Natural killer cell (primary cell): ENCODE measurements around the gene TMEM131. TPM values are rescaled to one million over a fixed set of nuclear protein-coding genes. Genes with fewer than 3 reads are reported as not detected.

Source experiments
- ATAC-seq, 3 donors: fragments of 150-1000 bp in 2 of 3; fragments of 200-7000 bp in 1 of 3; cut with Tn5 transposase; 1 replicate in 1 of 3; 2 replicates in 2 of 3; pipeline ENCODE4 v1.10.0; 2021; ENCODE audit warnings: mild to moderate bottlenecking in 2 of 3, moderate library complexity in 2 of 3
- DNase-seq, 2 donors: peaks; one replicate each; pipeline versions ENCODE4 v3.0.0 to v3.0.0-alpha.2; 2013 to 2021; ENCODE audit warnings: mixed read lengths in 1 of 2
- H3K27ac ChIP-seq: one replicate; pipeline ENCODE4 v1.5.1; 2013; ENCODE audit warnings: mild to moderate bottlenecking, low read length
- H3K27me3 ChIP-seq: one replicate; pipeline ENCODE4 v1.6.1; 2013; ENCODE audit warnings: low read length; ENCODE audit not compliant: control insufficient read depth, insufficient read depth
- H3K36me3 ChIP-seq: one replicate; pipeline ENCODE4 v1.6.1; 2013; ENCODE audit warnings: low read length; ENCODE audit not compliant: control insufficient read depth, insufficient read depth
- H3K4me1 ChIP-seq: one replicate; pipeline ENCODE4 v1.6.1; 2013; ENCODE audit warnings: low read length; ENCODE audit not compliant: control insufficient read depth, insufficient read depth
- H3K4me3 ChIP-seq: one replicate; pipeline ENCODE4 v1.5.1; 2013; ENCODE audit warnings: low read length
- H3K9me3 ChIP-seq: one replicate; pipeline ENCODE4 v1.6.1; 2013; ENCODE audit warnings: low read length; ENCODE audit not compliant: control insufficient read depth, insufficient read depth
- H3K27ac Mint-ChIP-seq, 2 donors: one replicate each; pipeline ENCODE4 v1.8.0; 2022; ENCODE audit warnings: mild to moderate bottlenecking in 2 of 2, mixed read lengths in 2 of 2, moderate library complexity in 1 of 2
- H3K27me3 Mint-ChIP-seq, 2 donors: one replicate each; pipeline ENCODE4 v1.8.0; 2022; ENCODE audit warnings: low read depth in 2 of 2, mixed read lengths in 2 of 2
- H3K36me3 Mint-ChIP-seq: one replicate; pipeline ENCODE4 v1.8.0; 2022; ENCODE audit warnings: mixed read lengths
- H3K4me1 Mint-ChIP-seq, 2 donors: one replicate each; pipeline ENCODE4 v1.8.0; 2022; ENCODE audit warnings: mixed read lengths in 2 of 2
- H3K4me3 Mint-ChIP-seq: one replicate; pipeline ENCODE4 v1.8.0; 2022; ENCODE audit warnings: mild to moderate bottlenecking, moderate library complexity, mixed read lengths
- H3K9me3 Mint-ChIP-seq, 2 donors: one replicate each; pipeline ENCODE4 v1.8.0; 2022; ENCODE audit warnings: mixed read lengths in 2 of 2
- WGBS: methylation state at CpG from one replicate; pipeline ENCODE4 v1.1.7; 2013; ENCODE audit warnings: missing lambda C conversion rate; ENCODE audit not compliant: insufficient coverage; 5-methylcytosine and 5-hydroxymethylcytosine counted together
- intact Hi-C: fragments of 100-400 bp; cut with micrococcal nuclease; formaldehyde crosslinking; loops from one replicate; pipeline ENCODE4 v1.14.2; 2022
- total RNA-seq, 4 donors: library from RNA; stranded (reverse); fragments of 120-200 nt in 1 of 4; gene quantifications; one replicate each; pipeline versions ENCODE4 v1.2.3 to v1.2.4, GENCODE V29; 2013 to 2022
- TF ChIP-seq, protein P1 (sequence below): fragments of 200-600 bp; IDR thresholded peaks from one replicate; pipeline ENCODE4 v1.8.0; 2022; ENCODE audit warnings: antibody characterized with exemption

Gene TMEM131
- total RNA-seq, 3 donors from 2014 or later (not counting 1 experiment from before 2014, with no cell fraction given) = 44.8 to 72.1 (median 67.1) TPM

GRCh38 chr2:97819754-97820153 lies 176.0 kb downstream of the TMEM131 start:
- no peak overlapping the region for H3K27ac ChIP-seq

GRCh38 chr2:97816411-97816810 lies 179.3 kb downstream of the TMEM131 start:
- Histone ChIP-seq H3K27ac (no peak overlapping the region), H3K4me3 (no peak overlapping the region), H3K4me1 (no peaks in the 10 kb centered on the region), H3K9me3 (no peaks in the 10 kb centered on the region), H3K36me3 (peaks cover 42% of the 10 kb centered on the region), H3K27me3 (no peaks in the 10 kb centered on the region)
- no peak for ATAC-seq
- Mint-ChIP-seq H3K9me3 (no peaks in the 10 kb centered on the region), H3K36me3 (peaks cover 24% of the 10 kb centered on the region), H3K27me3 (no peaks in the 10 kb centered on the region), H3K4me3 (no peak overlapping the region), H3K4me1 (no peaks in the 10 kb centered on the region), H3K27ac (no peak overlapping the region)
- TF ChIP-seq, protein P1, sequence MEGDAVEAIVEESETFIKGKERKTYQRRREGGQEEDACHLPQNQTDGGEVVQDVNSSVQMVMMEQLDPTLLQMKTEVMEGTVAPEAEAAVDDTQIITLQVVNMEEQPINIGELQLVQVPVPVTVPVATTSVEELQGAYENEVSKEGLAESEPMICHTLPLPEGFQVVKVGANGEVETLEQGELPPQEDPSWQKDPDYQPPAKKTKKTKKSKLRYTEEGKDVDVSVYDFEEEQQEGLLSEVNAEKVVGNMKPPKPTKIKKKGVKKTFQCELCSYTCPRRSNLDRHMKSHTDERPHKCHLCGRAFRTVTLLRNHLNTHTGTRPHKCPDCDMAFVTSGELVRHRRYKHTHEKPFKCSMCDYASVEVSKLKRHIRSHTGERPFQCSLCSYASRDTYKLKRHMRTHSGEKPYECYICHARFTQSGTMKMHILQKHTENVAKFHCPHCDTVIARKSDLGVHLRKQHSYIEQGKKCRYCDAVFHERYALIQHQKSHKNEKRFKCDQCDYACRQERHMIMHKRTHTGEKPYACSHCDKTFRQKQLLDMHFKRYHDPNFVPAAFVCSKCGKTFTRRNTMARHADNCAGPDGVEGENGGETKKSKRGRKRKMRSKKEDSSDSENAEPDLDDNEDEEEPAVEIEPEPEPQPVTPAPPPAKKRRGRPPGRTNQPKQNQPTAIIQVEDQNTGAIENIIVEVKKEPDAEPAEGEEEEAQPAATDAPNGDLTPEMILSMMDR = no peak
- intact Hi-C loops = no loop called here
- 90% methylated on average over 2 of the region's 2 CpGs for WGBS
- no peak for DNase-seq

More at GRCh38 chr2:97819754-97820153, 176.0 kb downstream of the TMEM131 start:
- intact Hi-C loops = no loop called here
- H3K27me3 ChIP-seq = no peaks in the 10 kb centered on the region
- no peak for ATAC-seq
- no peak overlapping the region for H3K4me3 Mint-ChIP-seq
- no peaks in the 10 kb centered on the region for H3K4me1 Mint-ChIP-seq
- H3K27me3 Mint-ChIP-seq = no peaks in the 10 kb centered on the region
- no peaks in the 10 kb centered on the region for H3K9me3 ChIP-seq
- H3K36me3 ChIP-seq = peaks cover 13% of the 10 kb centered on the region
- no peaks in the 10 kb centered on the region for H3K36me3 Mint-ChIP-seq
- 96% methylated on average over 6 of the region's 6 CpGs for WGBS
- H3K27ac Mint-ChIP-seq = no peak overlapping the region
- no peaks in the 10 kb centered on the region for H3K4me1 ChIP-seq
- no peaks in the 10 kb centered on the region for H3K9me3 Mint-ChIP-seq
- H3K4me3 ChIP-seq = no peak overlapping the region
- TF ChIP-seq, protein P1 = no peak
- no peak for DNase-seq

DNA sequence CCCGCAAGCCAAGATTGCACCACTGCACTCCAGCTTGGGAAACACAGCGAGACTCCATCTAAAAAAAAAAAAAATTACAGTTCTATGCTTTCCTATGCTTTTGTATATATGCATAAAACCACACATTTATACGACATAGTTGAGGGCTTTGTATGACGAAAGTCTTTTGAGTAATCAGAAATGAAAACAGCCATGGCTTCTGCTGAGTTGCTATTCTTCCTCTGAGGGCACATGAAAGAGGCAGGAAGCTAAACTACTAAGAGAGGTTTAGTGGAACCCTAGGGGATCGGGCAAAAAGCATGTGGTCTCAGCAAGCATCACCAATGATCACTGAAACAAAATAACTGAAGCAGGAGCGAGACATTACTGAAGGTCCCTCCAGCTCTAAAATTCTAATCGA lies 182.8 kb downstream of the TMEM131 start:
- no peak overlapping the region for H3K27ac Mint-ChIP-seq

More for the DNA sequence above, 182.8 kb downstream of the TMEM131 start:
- H3K4me1 ChIP-seq = no peaks in the 10 kb centered on the region
- ATAC-seq = no peak
- no peak overlapping the region for H3K27ac ChIP-seq
- TF ChIP-seq, protein P1 = no peak
- H3K4me1 Mint-ChIP-seq = no peaks in the 10 kb centered on the region
- no peak for DNase-seq
- H3K27me3 Mint-ChIP-seq = no peaks in the 10 kb centered on the region
- peaks cover 24% of the 10 kb centered on the region for H3K36me3 Mint-ChIP-seq
- H3K36me3 ChIP-seq = peaks cover 52% of the 10 kb centered on the region
- no peaks in the 10 kb centered on the region for H3K9me3 ChIP-seq
- no peaks in the 10 kb centered on the region for H3K27me3 ChIP-seq
- H3K9me3 Mint-ChIP-seq = no peaks in the 10 kb centered on the region
- no peak overlapping the region for H3K4me3 ChIP-seq
- intact Hi-C loops = no loop called here
- 91% methylated on average over 7 of the region's 7 CpGs for WGBS
- no peak overlapping the region for H3K4me3 Mint-ChIP-seq
